Measurements from ENCODE around the gene ACVR1. TPM values are rescaled to one million over a fixed set of nuclear protein-coding genes. Genes with fewer than 3 reads are reported as not detected.

The ACVR1 gene
- total and polyA plus RNA-seq, 4 donors: 21.1 to 24.8 (median 23.2) TPM

GRCh38 chr2:157877761-157878400 lies 1.8 kb upstream of the ACVR1 start:
- WGBS (ENCODE audit: insufficient coverage): 44% methylated on average over 1 of the region's 3 CpGs
- no peak for DNase-seq (ENCODE audit: low read depth in 4 of 6, low spot score in 6 of 6)
- Histone ChIP-seq H3K36me3 (ENCODE audit: control insufficient read depth, insufficient read depth, low read length) (no peaks in the 10 kb centered on the region), H3K27me3 (ENCODE audit: control insufficient read depth, insufficient read depth, low read length) (no peaks in the 10 kb centered on the region), H3K4me3 (ENCODE audit: low read depth, low read length) (no peak overlapping the region), H3K4me1 (ENCODE audit: control insufficient read depth, insufficient read depth, low read length) (peaks cover 8% of the 10 kb centered on the region), H3K9me3 (ENCODE audit: control insufficient read depth, insufficient read depth, low read length) (no peaks in the 10 kb centered on the region), H3K27ac (ENCODE audit: low read depth, low read length) (no peak overlapping the region)

- peak overlapping the region; percentile 45 for H3K27ac ChIP-seq (ENCODE audit: low read depth, low read length)
These were observed 632 bp upstream of the ACVR1 start for GRCh38 chr2:157876786-157877138.

GRCh38 chr2:157875641-157876065 lies 477 bp downstream of the ACVR1 start:
- H3K9me3 ChIP-seq (ENCODE audit: control insufficient read depth, insufficient read depth, low read length): no peaks in the 10 kb centered on the region
- peak overlapping the region; percentile 75 for H3K27ac ChIP-seq (ENCODE audit: low read depth, low read length)
- no peaks in the 10 kb centered on the region for H3K36me3 ChIP-seq (ENCODE audit: control insufficient read depth, insufficient read depth, low read length)
- peaks cover 8% of the 10 kb centered on the region for H3K4me1 ChIP-seq (ENCODE audit: control insufficient read depth, insufficient read depth, low read length)
- H3K27me3 ChIP-seq (ENCODE audit: control insufficient read depth, insufficient read depth, low read length): no peaks in the 10 kb centered on the region
- DNase-seq (ENCODE audit: low read depth in 4 of 6, low spot score in 6 of 6): no peak
- H3K4me3 ChIP-seq (ENCODE audit: low read depth, low read length): peak overlapping the region; percentile 68
- under 1% methylated on average over 43 of the region's 53 CpGs for WGBS (ENCODE audit: insufficient coverage)

More at GRCh38 chr2:157876786-157877138, 632 bp upstream of the ACVR1 start:
- WGBS (ENCODE audit: insufficient coverage): 1% methylated on average over 10 of the region's 12 CpGs
- H3K4me1 ChIP-seq (ENCODE audit: control insufficient read depth, insufficient read depth, low read length): peaks cover 8% of the 10 kb centered on the region
- no peaks in the 10 kb centered on the region for H3K36me3 ChIP-seq (ENCODE audit: control insufficient read depth, insufficient read depth, low read length)
- peak overlapping the region; percentile 53 for H3K4me3 ChIP-seq (ENCODE audit: low read depth, low read length)
- peak in 3 of 6 donors; percentile 15 to 72 (median 66) for DNase-seq (ENCODE audit: low read depth in 4 of 6, low spot score in 6 of 6)
- no peaks in the 10 kb centered on the region for H3K9me3 ChIP-seq (ENCODE audit: control insufficient read depth, insufficient read depth, low read length)
- H3K27me3 ChIP-seq (ENCODE audit: control insufficient read depth, insufficient read depth, low read length): no peaks in the 10 kb centered on the region

GRCh38 chr2:157874997-157875640 lies 1.0 kb downstream of the ACVR1 start:
- no peaks in the 10 kb centered on the region for H3K27me3 ChIP-seq (ENCODE audit: control insufficient read depth, insufficient read depth, low read length)
- peak overlapping the region; percentile 75 for H3K27ac ChIP-seq (ENCODE audit: low read depth, low read length)
- H3K4me1 ChIP-seq (ENCODE audit: control insufficient read depth, insufficient read depth, low read length): peaks cover 8% of the 10 kb centered on the region
- H3K4me3 ChIP-seq (ENCODE audit: low read depth, low read length): peak overlapping the region; percentile 68
- peak in 4 of 6 donors; percentile 15 to 80 (median 52) for DNase-seq (ENCODE audit: low read depth in 4 of 6, low spot score in 6 of 6)
- H3K9me3 ChIP-seq (ENCODE audit: control insufficient read depth, insufficient read depth, low read length): no peaks in the 10 kb centered on the region
- H3K36me3 ChIP-seq (ENCODE audit: control insufficient read depth, insufficient read depth, low read length): no peaks in the 10 kb centered on the region
- 0% methylated on average over 16 of the region's 21 CpGs for WGBS (ENCODE audit: insufficient coverage)

GRCh38 chr2:157874348-157874747 lies 1.8 kb downstream of the ACVR1 start:
- Histone ChIP-seq H3K27me3 (ENCODE audit: control insufficient read depth, insufficient read depth, low read length) (no peaks in the 10 kb centered on the region), H3K36me3 (ENCODE audit: control insufficient read depth, insufficient read depth, low read length) (no peaks in the 10 kb centered on the region), H3K27ac (ENCODE audit: low read depth, low read length) (no peak overlapping the region), H3K9me3 (ENCODE audit: control insufficient read depth, insufficient read depth, low read length) (no peaks in the 10 kb centered on the region), H3K4me1 (ENCODE audit: control insufficient read depth, insufficient read depth, low read length) (peaks cover 8% of the 10 kb centered on the region), H3K4me3 (ENCODE audit: low read depth, low read length) (peak overlapping the region; percentile 68)
- no peak for DNase-seq (ENCODE audit: low read depth in 4 of 6, low spot score in 6 of 6)
- 50% methylated on average over 2 of the region's 4 CpGs for WGBS (ENCODE audit: insufficient coverage)

GRCh38 chr2:157872791-157873190 lies 3.3 kb downstream of the ACVR1 start:
- no peaks in the 10 kb centered on the region for H3K9me3 ChIP-seq (ENCODE audit: control insufficient read depth, insufficient read depth, low read length)
- no peaks in the 10 kb centered on the region for H3K27me3 ChIP-seq (ENCODE audit: control insufficient read depth, insufficient read depth, low read length)
- no CpG with 5 or more reads among the region's 2 CpGs for WGBS (ENCODE audit: insufficient coverage)
- no peak overlapping the region for H3K4me3 ChIP-seq (ENCODE audit: low read depth, low read length)
- no peak for DNase-seq (ENCODE audit: low read depth in 4 of 6, low spot score in 6 of 6)
- H3K4me1 ChIP-seq (ENCODE audit: control insufficient read depth, insufficient read depth, low read length): peaks cover 8% of the 10 kb centered on the region
- H3K36me3 ChIP-seq (ENCODE audit: control insufficient read depth, insufficient read depth, low read length): no peaks in the 10 kb centered on the region
- H3K27ac ChIP-seq (ENCODE audit: low read depth, low read length): no peak overlapping the region

GRCh38 chr2:157871415-157871814 lies 4.7 kb downstream of the ACVR1 start:
- no peak overlapping the region for H3K27ac ChIP-seq (ENCODE audit: low read depth, low read length)
- WGBS (ENCODE audit: insufficient coverage): no CpG with 5 or more reads among the region's 3 CpGs

GRCh38 chr2:157868993-157869392 lies 7.1 kb downstream of the ACVR1 start:
- Histone ChIP-seq H3K4me3 (ENCODE audit: low read depth, low read length) (no peak overlapping the region), H3K9me3 (ENCODE audit: control insufficient read depth, insufficient read depth, low read length) (no peaks in the 10 kb centered on the region), H3K4me1 (ENCODE audit: control insufficient read depth, insufficient read depth, low read length) (no peaks in the 10 kb centered on the region), H3K36me3 (ENCODE audit: control insufficient read depth, insufficient read depth, low read length) (no peaks in the 10 kb centered on the region), H3K27me3 (ENCODE audit: control insufficient read depth, insufficient read depth, low read length) (no peaks in the 10 kb centered on the region), H3K27ac (ENCODE audit: low read depth, low read length) (no peak overlapping the region)
- DNase-seq (ENCODE audit: low read depth in 4 of 6, low spot score in 6 of 6): no peak
- WGBS (ENCODE audit: insufficient coverage): no CpG with 5 or more reads among the region's 2 CpGs

More at GRCh38 chr2:157871415-157871814, 4.7 kb downstream of the ACVR1 start:
- H3K36me3 ChIP-seq (ENCODE audit: control insufficient read depth, insufficient read depth, low read length): no peaks in the 10 kb centered on the region
- H3K4me1 ChIP-seq (ENCODE audit: control insufficient read depth, insufficient read depth, low read length): peaks cover 8% of the 10 kb centered on the region
- no peaks in the 10 kb centered on the region for H3K9me3 ChIP-seq (ENCODE audit: control insufficient read depth, insufficient read depth, low read length)
- DNase-seq (ENCODE audit: low read depth in 4 of 6, low spot score in 6 of 6): no peak
- H3K27me3 ChIP-seq (ENCODE audit: control insufficient read depth, insufficient read depth, low read length): no peaks in the 10 kb centered on the region
- no peak overlapping the region for H3K4me3 ChIP-seq (ENCODE audit: low read depth, low read length)

- Histone ChIP-seq H3K27me3 (ENCODE audit: control insufficient read depth, insufficient read depth, low read length) (no peaks in the 10 kb centered on the region), H3K9me3 (ENCODE audit: control insufficient read depth, insufficient read depth, low read length) (no peaks in the 10 kb centered on the region), H3K4me3 (ENCODE audit: low read depth, low read length) (no peak overlapping the region), H3K36me3 (ENCODE audit: control insufficient read depth, insufficient read depth, low read length) (no peaks in the 10 kb centered on the region), H3K27ac (ENCODE audit: low read depth, low read length) (no peak overlapping the region), H3K4me1 (ENCODE audit: control insufficient read depth, insufficient read depth, low read length) (no peaks in the 10 kb centered on the region)
- DNase-seq (ENCODE audit: low read depth in 4 of 6, low spot score in 6 of 6): no peak
These were observed 8.4 kb downstream of the ACVR1 start for GRCh38 chr2:157867703-157868102.
